GM19238 (cell line): ENCODE data around the gene RNF31.
A peak's percentile ranks its signal among the peaks of the same experiment; 100 is the strongest.

Experiments used
- DNase-seq: peaks from one replicate; pipeline ENCODE4 v3.0.0; 2011; ENCODE audit warnings: low spot score; ENCODE audit not compliant: insufficient read length

Gene RNF31

GRCh38 chr14:24137529-24138395 lies 9.5 kb upstream of the RNF31 start:
- no peak for DNase-seq

GRCh38 chr14:24138396-24139271 lies 8.7 kb upstream of the RNF31 start:
- no peak for DNase-seq

GRCh38 chr14:24139272-24139934 lies 7.9 kb upstream of the RNF31 start:
- DNase-seq = no peak

GRCh38 chr14:24141097-24141880 lies 6.0 kb upstream of the RNF31 start, which contains the start of gene EMC9:
Gene EMC9, minus strand, starts transcription at chr14:24141591. Its CDS starts 287 bp downstream, at chr14:24141304.
- DNase-seq = peak; percentile 96

GRCh38 chr14:24143511-24143910 lies 3.8 kb upstream of the RNF31 start:
- DNase-seq = no peak

- DNase-seq = no peak
These were observed 2.8 kb upstream of the RNF31 start for GRCh38 chr14:24144451-24144850.

- DNase-seq = no peak
These were observed 2.1 kb upstream of the RNF31 start for GRCh38 chr14:24145219-24145618.

GRCh38 chr14:24145690-24146452 lies 1.4 kb upstream of the RNF31 start:
- no peak for DNase-seq

- peak; percentile 98 for DNase-seq
These were observed 783 bp upstream of the RNF31 start, which contains the start of gene PSME2 for GRCh38 chr14:24146453-24146977. Gene PSME2, minus strand, starts transcription at chr14:24146610. Its CDS starts 29 bp downstream, at chr14:24146581.

- DNase-seq = no peak
These were observed 597 bp downstream of the RNF31 start for GRCh38 chr14:24147761-24148428.

GRCh38 chr14:24149302-24149969 lies 2.1 kb downstream of the RNF31 start:
- no peak for DNase-seq

GRCh38 chr14:24150061-24150460 lies 2.8 kb downstream of the RNF31 start:
- no peak for DNase-seq

GRCh38 chr14:24150567-24150966 lies 3.3 kb downstream of the RNF31 start:
- DNase-seq = no peak

GRCh38 chr14:24150993-24151392 lies 3.7 kb downstream of the RNF31 start:
- no peak for DNase-seq

- no peak for DNase-seq
These were observed 4.2 kb downstream of the RNF31 start for GRCh38 chr14:24151404-24152080.

- DNase-seq = no peak
These were observed 7.8 kb downstream of the RNF31 start for GRCh38 chr14:24155100-24155499.

GRCh38 chr14:24156840-24157239 lies 9.5 kb downstream of the RNF31 start:
- DNase-seq = no peak

GRCh38 chr14:24157331-24157730 lies 10.0 kb downstream of the RNF31 start:
- DNase-seq = no peak
